GM21717 (cell line): ENCODE results near the gene NT5C3B.
"Not testable (repeated sequence)": the region's sequence is repeated elsewhere in the genome, so short reads cannot be mapped to it uniquely, and the experiment has no call there.

ENCODE experiments used
- ATAC-seq: cut with Tn5 transposase; IDR thresholded peaks from one replicate; pipeline ENCODE4 v1.9.1; 2021; ENCODE audit warnings: mild to moderate bottlenecking, moderate library complexity; ENCODE audit not compliant: unreplicated experiment

Gene NT5C3B

GRCh38 chr17:41840781-41841180 lies 4.7 kb upstream of the NT5C3B start:
- not testable (repeated sequence) for ATAC-seq

- not testable (repeated sequence) for ATAC-seq
These were observed 3.4 kb upstream of the NT5C3B start for GRCh38 chr17:41839448-41839847.

- no peak for ATAC-seq
These were observed 1.9 kb upstream of the NT5C3B start, which contains the start of gene KLHL10 for GRCh38 chr17:41837761-41838538. TSS of gene KLHL10 (plus strand) at chr17:41837825. CDS start at chr17:41837933, 108 bp downstream.

- no peak for ATAC-seq
These were observed 641 bp upstream of the NT5C3B start for GRCh38 chr17:41836550-41837196.

GRCh38 chr17:41835214-41835799 lies 725 bp downstream of the NT5C3B start:
- no peak for ATAC-seq

GRCh38 chr17:41829961-41830360 lies 6.1 kb downstream of the NT5C3B start:
- not testable (repeated sequence) for ATAC-seq

GRCh38 chr17:41825175-41825845 lies 10.7 kb downstream of the NT5C3B start:
- no peak for ATAC-seq

GRCh38 chr17:41824086-41824485 lies 11.9 kb downstream of the NT5C3B start:
- no peak for ATAC-seq

- no peak for ATAC-seq
These were observed 12.5 kb downstream of the NT5C3B start for GRCh38 chr17:41823580-41823979.

- ATAC-seq = no peak
These were observed 12.9 kb downstream of the NT5C3B start for GRCh38 chr17:41823141-41823524.

GRCh38 chr17:41822216-41823140 lies 13.6 kb downstream of the NT5C3B start:
- no peak for ATAC-seq

GRCh38 chr17:41821776-41822175 lies 14.3 kb downstream of the NT5C3B start:
- ATAC-seq = no peak

- no peak for ATAC-seq
These were observed 18.0 kb downstream of the NT5C3B start for GRCh38 chr17:41818024-41818423.

- no peak for ATAC-seq
These were observed 19.3 kb downstream of the NT5C3B start for GRCh38 chr17:41816637-41817320.

- no peak for ATAC-seq
These were observed 21.8 kb downstream of the NT5C3B start for GRCh38 chr17:41814195-41814594.

- ATAC-seq = no peak
These were observed 22.3 kb downstream of the NT5C3B start for GRCh38 chr17:41813699-41814124.

- ATAC-seq = no peak
These were observed 22.8 kb downstream of the NT5C3B start for GRCh38 chr17:41813152-41813680.

GRCh38 chr17:41812381-41813151 lies 23.5 kb downstream of the NT5C3B start, which contains the start of gene FKBP10:
TSS of gene FKBP10 (plus strand) at chr17:41813004. CDS start at chr17:41813035, 31 bp downstream.
- ATAC-seq = no peak
